ENCODE data around the gene TIMM21.
A peak's percentile ranks its signal among the peaks of the same experiment; 100 is the strongest.

Gene TIMM21

DNA sequence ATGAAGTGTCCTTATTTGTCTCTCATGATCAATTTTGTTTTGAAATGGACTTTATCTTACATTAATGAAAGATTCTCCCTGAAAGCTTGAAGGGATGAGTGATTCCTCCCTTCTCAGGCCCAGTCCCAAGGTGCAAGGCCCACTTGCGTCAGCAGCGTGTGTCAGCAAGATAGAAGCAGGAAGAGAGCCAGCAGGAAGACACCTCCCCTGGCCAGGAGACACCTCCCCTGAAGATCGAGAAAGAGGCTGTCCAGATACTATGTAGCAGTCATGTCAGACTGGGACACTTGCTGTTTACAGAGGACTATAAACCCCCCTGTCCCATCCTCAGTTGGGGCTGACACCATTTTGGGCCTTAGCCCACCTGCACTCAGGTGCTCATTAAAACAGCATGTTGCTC, 38.3 kb downstream of the TIMM21 start:
- Histone ChIP-seq H3K27ac (ENCODE audit: low read depth, low read length) (no peak overlapping the region), H3K27me3 (ENCODE audit: insufficient read depth, low read length) (peaks cover 53% of the 10 kb centered on the region), H3K79me2 (ENCODE audit: control insufficient read depth, insufficient read depth, low read length, unreplicated experiment) (no peaks in the 10 kb centered on the region), H3K4me3 (ENCODE audit: low read depth, low read length) (no peak overlapping the region), H2AFZ (ENCODE audit: low read length, unreplicated experiment) (no peak overlapping the region), H3K4me1 (ENCODE audit: control insufficient read depth, insufficient read depth, low read length, unreplicated experiment) (peaks cover 13% of the 10 kb centered on the region), H3K36me3 (ENCODE audit: insufficient read depth, low read length) (no peaks in the 10 kb centered on the region)

- H3K4me3 ChIP-seq (ENCODE audit: low read depth, low read length) = no peak overlapping the region
- peaks cover 43% of the 10 kb centered on the region for H3K27me3 ChIP-seq (ENCODE audit: insufficient read depth, low read length)
- H3K36me3 ChIP-seq (ENCODE audit: insufficient read depth, low read length) = no peaks in the 10 kb centered on the region
- peaks cover 13% of the 10 kb centered on the region for H3K4me1 ChIP-seq (ENCODE audit: control insufficient read depth, insufficient read depth, low read length, unreplicated experiment)
- H3K79me2 ChIP-seq (ENCODE audit: control insufficient read depth, insufficient read depth, low read length, unreplicated experiment) = no peaks in the 10 kb centered on the region
- H3K27ac ChIP-seq (ENCODE audit: low read depth, low read length) = no peak overlapping the region
- no peak overlapping the region for H2AFZ ChIP-seq (ENCODE audit: low read length, unreplicated experiment)
These were observed 41.8 kb downstream of the TIMM21 start for GRCh38 chr18:74190086-74190485.

- H3K79me2 ChIP-seq (ENCODE audit: control insufficient read depth, insufficient read depth, low read length, unreplicated experiment) = no peaks in the 10 kb centered on the region
- no peak overlapping the region for H2AFZ ChIP-seq (ENCODE audit: low read length, unreplicated experiment)
- H3K27me3 ChIP-seq (ENCODE audit: insufficient read depth, low read length) = peaks cover 33% of the 10 kb centered on the region
- no peaks in the 10 kb centered on the region for H3K36me3 ChIP-seq (ENCODE audit: insufficient read depth, low read length)
- H3K4me3 ChIP-seq (ENCODE audit: low read depth, low read length) = no peak overlapping the region
- H3K27ac ChIP-seq (ENCODE audit: low read depth, low read length) = no peak overlapping the region
- peaks cover 13% of the 10 kb centered on the region for H3K4me1 ChIP-seq (ENCODE audit: control insufficient read depth, insufficient read depth, low read length, unreplicated experiment)
These were observed 43.3 kb downstream of the TIMM21 start for GRCh38 chr18:74191577-74191976.

DNA sequence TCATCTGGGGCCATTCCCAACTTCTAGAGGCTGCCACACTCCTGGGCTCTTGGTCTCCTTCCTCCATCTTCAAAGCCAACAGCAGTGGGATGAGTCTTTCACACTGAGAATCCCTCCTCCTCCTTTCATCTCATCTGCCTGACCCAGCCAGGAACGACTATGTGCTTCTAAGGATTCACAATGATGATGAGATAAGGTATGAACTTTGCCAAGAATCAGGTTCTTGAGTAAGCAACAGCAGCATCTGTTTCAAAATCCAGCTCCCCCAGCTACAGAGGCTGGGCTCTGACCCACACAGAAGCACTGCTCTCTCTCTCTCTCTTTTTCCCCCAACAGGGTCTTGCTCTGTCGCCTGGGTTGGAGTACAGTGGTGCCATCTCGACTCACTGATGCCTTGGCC, 46.4 kb downstream of the TIMM21 start:
- no peaks in the 10 kb centered on the region for H3K36me3 ChIP-seq (ENCODE audit: insufficient read depth, low read length)
- H3K4me1 ChIP-seq (ENCODE audit: control insufficient read depth, insufficient read depth, low read length, unreplicated experiment) = peaks cover 5% of the 10 kb centered on the region
- H3K27me3 ChIP-seq (ENCODE audit: insufficient read depth, low read length) = peaks cover 28% of the 10 kb centered on the region
- no peaks in the 10 kb centered on the region for H3K79me2 ChIP-seq (ENCODE audit: control insufficient read depth, insufficient read depth, low read length, unreplicated experiment)
- no peak overlapping the region for H2AFZ ChIP-seq (ENCODE audit: low read length, unreplicated experiment)
- no peak overlapping the region for H3K4me3 ChIP-seq (ENCODE audit: low read depth, low read length)
- H3K27ac ChIP-seq (ENCODE audit: low read depth, low read length) = no peak overlapping the region

DNA sequence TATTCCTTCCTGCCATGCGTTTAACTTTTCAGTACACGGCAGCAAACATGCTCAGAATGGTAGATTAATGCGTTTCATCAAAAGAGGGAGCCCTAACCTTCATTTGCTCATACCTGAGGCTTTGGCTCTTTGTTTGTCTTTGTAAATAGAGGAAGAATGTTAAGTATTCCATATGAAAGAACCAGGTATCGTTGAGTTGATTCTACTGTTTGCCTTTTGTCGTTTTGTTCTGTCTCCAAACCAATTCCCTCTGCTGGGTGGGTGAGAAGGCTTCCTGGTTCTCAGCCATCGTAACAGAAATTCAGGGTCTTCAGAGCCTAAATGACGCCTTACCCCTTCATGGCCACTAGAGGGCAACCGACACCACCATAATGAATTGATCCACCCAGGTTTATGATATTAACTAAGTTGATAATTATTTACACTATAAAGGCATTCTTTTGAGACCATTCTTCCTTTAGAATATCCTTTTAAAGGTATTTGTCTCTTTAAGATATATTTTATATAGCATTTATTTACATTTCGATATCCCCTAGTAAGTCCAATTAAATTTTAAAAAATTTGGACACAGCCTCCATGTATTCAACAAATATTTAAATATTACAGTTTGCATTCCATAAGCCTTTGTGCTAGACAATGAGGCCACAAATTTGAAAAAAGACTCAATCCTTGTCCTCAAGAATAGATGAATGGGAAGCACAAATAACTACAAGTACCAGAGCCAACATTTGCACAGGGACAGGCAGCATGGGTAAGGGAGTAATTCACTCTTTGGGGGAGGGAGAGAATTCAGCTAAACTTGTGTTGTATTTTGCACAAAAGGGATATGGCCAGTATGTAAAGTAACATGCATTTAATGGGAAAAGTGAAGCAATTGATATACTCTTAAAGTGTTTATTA, 48.1 kb downstream of the TIMM21 start:
- peaks cover 25% of the 10 kb centered on the region for H3K27me3 ChIP-seq (ENCODE audit: insufficient read depth, low read length)
- no peaks in the 10 kb centered on the region for H3K36me3 ChIP-seq (ENCODE audit: insufficient read depth, low read length)
- H3K4me1 ChIP-seq (ENCODE audit: control insufficient read depth, insufficient read depth, low read length, unreplicated experiment) = no peaks in the 10 kb centered on the region
- no peak overlapping the region for H3K27ac ChIP-seq (ENCODE audit: low read depth, low read length)
- peak overlapping the region; percentile 74 for H3K4me3 ChIP-seq (ENCODE audit: low read depth, low read length)
- H2AFZ ChIP-seq (ENCODE audit: low read length, unreplicated experiment) = peak overlapping the region; percentile 88
- no peaks in the 10 kb centered on the region for H3K79me2 ChIP-seq (ENCODE audit: control insufficient read depth, insufficient read depth, low read length, unreplicated experiment)

- no peak overlapping the region for H3K27ac ChIP-seq (ENCODE audit: low read depth, low read length)
- no peaks in the 10 kb centered on the region for H3K4me1 ChIP-seq (ENCODE audit: control insufficient read depth, insufficient read depth, low read length, unreplicated experiment)
- H3K79me2 ChIP-seq (ENCODE audit: control insufficient read depth, insufficient read depth, low read length, unreplicated experiment) = no peaks in the 10 kb centered on the region
- no peak overlapping the region for H3K4me3 ChIP-seq (ENCODE audit: low read depth, low read length)
- peaks cover 20% of the 10 kb centered on the region for H3K27me3 ChIP-seq (ENCODE audit: insufficient read depth, low read length)
- H3K36me3 ChIP-seq (ENCODE audit: insufficient read depth, low read length) = no peaks in the 10 kb centered on the region
- no peak overlapping the region for H2AFZ ChIP-seq (ENCODE audit: low read length, unreplicated experiment)
These were observed 49.5 kb downstream of the TIMM21 start for GRCh38 chr18:74197705-74198341.

DNA sequence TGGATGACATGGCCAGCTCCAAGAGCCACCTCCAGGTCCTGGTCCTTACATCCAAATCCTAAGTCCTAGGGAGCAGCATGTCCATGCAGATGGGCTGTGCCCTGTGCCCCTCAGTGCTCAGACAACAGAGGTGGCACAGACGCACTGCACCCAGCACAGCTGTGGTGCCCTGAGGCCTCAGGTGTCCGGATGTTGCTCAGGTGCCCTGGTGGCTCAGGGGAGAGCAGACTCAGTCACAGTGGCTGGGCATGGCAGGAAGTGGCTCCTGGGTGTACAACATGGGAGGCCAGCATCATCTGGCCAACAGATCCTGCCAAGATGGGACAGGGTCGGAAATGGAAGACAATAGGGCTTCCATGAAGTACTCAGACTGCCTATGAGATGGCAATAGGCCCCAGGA, 50.1 kb downstream of the TIMM21 start:
- H3K27me3 ChIP-seq (ENCODE audit: insufficient read depth, low read length) = peaks cover 15% of the 10 kb centered on the region
- H3K4me1 ChIP-seq (ENCODE audit: control insufficient read depth, insufficient read depth, low read length, unreplicated experiment) = no peaks in the 10 kb centered on the region
- no peaks in the 10 kb centered on the region for H3K36me3 ChIP-seq (ENCODE audit: insufficient read depth, low read length)
- H3K4me3 ChIP-seq (ENCODE audit: low read depth, low read length) = no peak overlapping the region
- H3K27ac ChIP-seq (ENCODE audit: low read depth, low read length) = no peak overlapping the region
- no peaks in the 10 kb centered on the region for H3K79me2 ChIP-seq (ENCODE audit: control insufficient read depth, insufficient read depth, low read length, unreplicated experiment)
- no peak overlapping the region for H2AFZ ChIP-seq (ENCODE audit: low read length, unreplicated experiment)

DNA sequence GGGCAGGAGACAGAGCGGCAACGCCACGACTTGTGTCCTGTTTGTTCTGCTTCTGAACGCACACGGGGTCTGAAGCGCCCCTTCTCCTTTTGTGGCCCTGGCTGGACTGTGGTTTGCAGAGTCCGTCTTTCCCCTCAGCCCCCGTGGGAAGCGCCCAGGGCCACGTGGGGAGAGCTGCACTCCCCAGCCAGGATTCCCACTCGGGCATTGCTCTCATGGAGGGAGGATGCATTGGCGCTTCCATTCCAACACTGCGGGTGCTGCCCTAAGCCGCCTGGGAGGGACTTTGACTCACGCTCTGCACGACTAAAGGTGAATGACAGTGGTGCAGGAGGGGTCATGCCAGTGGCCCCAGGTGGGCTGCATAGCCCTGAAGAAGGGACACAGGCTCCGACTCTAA, 52.5 kb downstream of the TIMM21 start:
- Histone ChIP-seq H3K27ac (ENCODE audit: low read depth, low read length) (no peak overlapping the region), H3K79me2 (ENCODE audit: control insufficient read depth, insufficient read depth, low read length, unreplicated experiment) (no peaks in the 10 kb centered on the region), H3K4me3 (ENCODE audit: low read depth, low read length) (no peak overlapping the region), H3K4me1 (ENCODE audit: control insufficient read depth, insufficient read depth, low read length, unreplicated experiment) (no peaks in the 10 kb centered on the region), H3K36me3 (ENCODE audit: insufficient read depth, low read length) (no peaks in the 10 kb centered on the region), H2AFZ (ENCODE audit: low read length, unreplicated experiment) (no peak overlapping the region), H3K27me3 (ENCODE audit: insufficient read depth, low read length) (peaks cover 3% of the 10 kb centered on the region; the same call in 1 of the 2 replicates)

- H3K79me2 ChIP-seq (ENCODE audit: control insufficient read depth, insufficient read depth, low read length, unreplicated experiment) = no peaks in the 10 kb centered on the region
- H3K4me3 ChIP-seq (ENCODE audit: low read depth, low read length) = no peak overlapping the region
- no peaks in the 10 kb centered on the region for H3K4me1 ChIP-seq (ENCODE audit: control insufficient read depth, insufficient read depth, low read length, unreplicated experiment)
- H3K27me3 ChIP-seq (ENCODE audit: insufficient read depth, low read length) = peaks cover 8% of the 10 kb centered on the region; the same call in 1 of the 2 replicates
- no peak overlapping the region for H3K27ac ChIP-seq (ENCODE audit: low read depth, low read length)
- no peak overlapping the region for H2AFZ ChIP-seq (ENCODE audit: low read length, unreplicated experiment)
- H3K36me3 ChIP-seq (ENCODE audit: insufficient read depth, low read length) = no peaks in the 10 kb centered on the region
These were observed 55.5 kb downstream of the TIMM21 start for GRCh38 chr18:74203811-74204210.

GRCh38 chr18:74204526-74205152, 56.3 kb downstream of the TIMM21 start:
- no peaks in the 10 kb centered on the region for H3K4me1 ChIP-seq (ENCODE audit: control insufficient read depth, insufficient read depth, low read length, unreplicated experiment)
- H3K27ac ChIP-seq (ENCODE audit: low read depth, low read length) = no peak overlapping the region
- H3K36me3 ChIP-seq (ENCODE audit: insufficient read depth, low read length) = no peaks in the 10 kb centered on the region
- H3K79me2 ChIP-seq (ENCODE audit: control insufficient read depth, insufficient read depth, low read length, unreplicated experiment) = no peaks in the 10 kb centered on the region
- H2AFZ ChIP-seq (ENCODE audit: low read length, unreplicated experiment) = no peak overlapping the region
- H3K27me3 ChIP-seq (ENCODE audit: insufficient read depth, low read length) = peaks cover 8% of the 10 kb centered on the region; the same call in 1 of the 2 replicates
- no peak overlapping the region for H3K4me3 ChIP-seq (ENCODE audit: low read depth, low read length)
